Stimulated activated CD8-positive, alpha-beta memory T cell treated with anti-CD3 and anti-CD28 coated beads, Interleukin-12 subunit alpha, Interleukin-12 subunit beta, amount 100 ng/mL, for 24 hours (primary cell): Measurements from ENCODE around the gene QSOX2.

Source experiments
- DNase-seq: peaks from one replicate; pipeline ENCODE4 v3.0.0-alpha.2; 2020; ENCODE audit errors: extremely low read depth

QSOX2 gene, protein sequence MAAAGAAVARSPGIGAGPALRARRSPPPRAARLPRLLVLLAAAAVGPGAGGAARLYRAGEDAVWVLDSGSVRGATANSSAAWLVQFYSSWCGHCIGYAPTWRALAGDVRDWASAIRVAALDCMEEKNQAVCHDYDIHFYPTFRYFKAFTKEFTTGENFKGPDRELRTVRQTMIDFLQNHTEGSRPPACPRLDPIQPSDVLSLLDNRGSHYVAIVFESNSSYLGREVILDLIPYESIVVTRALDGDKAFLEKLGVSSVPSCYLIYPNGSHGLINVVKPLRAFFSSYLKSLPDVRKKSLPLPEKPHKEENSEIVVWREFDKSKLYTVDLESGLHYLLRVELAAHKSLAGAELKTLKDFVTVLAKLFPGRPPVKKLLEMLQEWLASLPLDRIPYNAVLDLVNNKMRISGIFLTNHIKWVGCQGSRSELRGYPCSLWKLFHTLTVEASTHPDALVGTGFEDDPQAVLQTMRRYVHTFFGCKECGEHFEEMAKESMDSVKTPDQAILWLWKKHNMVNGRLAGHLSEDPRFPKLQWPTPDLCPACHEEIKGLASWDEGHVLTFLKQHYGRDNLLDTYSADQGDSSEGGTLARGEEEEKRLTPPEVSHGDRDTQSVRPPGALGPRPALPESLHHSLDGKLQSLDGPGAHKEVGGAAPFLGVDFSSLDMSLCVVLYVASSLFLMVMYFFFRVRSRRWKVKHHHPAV

GRCh38 chr9:136245219-136246150, at the start of gene QSOX2:
TSS of gene QSOX2 (minus strand) at chr9:136245812. CDS start at chr9:136245803, 9 bp downstream.
- DNase-seq: peak; percentile 58

- DNase-seq: no peak
Observed at GRCh38 chr9:136295055-136295454, 49.4 kb upstream of the QSOX2 start.

DNA sequence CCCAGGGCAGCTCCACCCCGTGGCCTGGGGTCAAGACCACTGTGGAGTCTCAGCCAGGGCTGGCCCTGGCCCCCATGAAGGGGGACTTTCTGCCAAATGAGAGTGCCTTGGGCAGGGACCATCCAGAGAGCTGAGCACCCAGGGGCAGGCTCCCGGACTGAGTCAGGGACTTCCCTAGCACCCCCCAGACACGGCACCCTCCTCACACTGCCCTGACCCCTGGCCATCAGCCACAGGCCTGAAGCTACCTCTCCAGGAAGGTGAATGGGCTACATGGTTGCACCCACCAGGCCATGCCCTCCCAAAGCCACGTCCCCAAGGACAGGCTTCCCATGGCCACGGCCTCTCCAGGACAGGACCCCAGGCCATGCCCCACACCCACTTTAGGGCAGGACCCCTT, 48.8 kb upstream of the QSOX2 start:
- DNase-seq: no peak

DNA sequence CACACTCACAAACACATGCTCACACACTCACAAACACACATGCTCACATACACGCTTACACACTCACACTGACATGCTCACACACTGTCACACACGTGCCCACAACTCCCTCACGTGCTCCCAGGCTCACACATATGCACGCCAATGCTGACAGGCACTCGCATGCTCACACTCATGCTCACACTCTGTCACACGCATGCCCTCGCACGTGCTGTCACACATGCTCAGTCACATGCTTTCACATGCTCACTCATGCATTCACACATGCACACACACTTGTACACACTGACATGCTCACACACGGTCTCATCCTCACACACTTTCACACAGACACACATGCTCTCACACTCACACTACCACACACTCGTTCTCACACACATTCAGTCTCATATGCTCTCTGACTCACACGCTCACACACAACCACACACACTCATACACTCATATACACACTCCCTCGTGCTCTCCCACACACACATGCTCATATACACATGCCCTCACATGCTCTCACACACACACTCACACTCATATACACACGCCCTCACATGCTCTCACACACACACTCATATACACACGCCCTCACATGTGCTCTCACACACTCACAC, 48.0 kb upstream of the QSOX2 start:
- DNase-seq: no peak

DNA sequence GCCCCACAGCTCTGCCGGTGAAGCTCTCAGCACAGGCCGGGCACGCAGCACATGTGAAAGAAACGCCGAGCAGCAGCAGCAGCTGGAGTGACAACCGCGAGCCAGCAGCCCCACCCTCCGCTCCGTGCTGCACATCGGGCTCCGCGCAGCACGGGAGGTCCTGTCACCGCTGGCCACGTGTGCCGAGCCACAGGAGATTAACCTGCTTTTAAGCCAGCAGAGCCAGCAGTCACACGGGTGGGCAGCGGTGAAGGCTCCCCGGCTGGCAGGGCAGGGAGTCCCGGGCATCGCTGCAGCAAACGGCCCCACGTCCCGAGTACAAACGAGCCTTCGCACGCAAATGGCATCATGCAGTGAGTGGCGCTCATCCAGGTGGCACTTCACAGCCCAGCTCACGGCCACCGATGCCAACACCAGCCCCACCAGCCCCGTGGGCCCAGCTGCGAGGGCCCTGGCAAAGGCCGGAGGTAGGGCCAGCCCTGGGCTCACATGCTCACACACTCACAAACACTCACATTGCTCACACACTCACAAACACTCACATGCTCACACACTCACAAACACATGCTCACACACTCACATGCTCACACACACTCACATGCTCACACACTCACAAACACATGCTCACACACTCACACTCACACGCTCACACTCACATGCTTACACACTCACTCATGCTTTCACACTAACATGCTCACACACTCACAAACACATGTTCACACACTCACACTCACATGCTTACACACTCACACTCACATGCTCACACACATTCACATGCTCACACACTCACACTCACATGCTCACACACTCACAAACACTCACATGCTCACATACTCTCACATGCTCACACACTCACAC, 47.2 kb upstream of the QSOX2 start:
- no peak for DNase-seq

DNA sequence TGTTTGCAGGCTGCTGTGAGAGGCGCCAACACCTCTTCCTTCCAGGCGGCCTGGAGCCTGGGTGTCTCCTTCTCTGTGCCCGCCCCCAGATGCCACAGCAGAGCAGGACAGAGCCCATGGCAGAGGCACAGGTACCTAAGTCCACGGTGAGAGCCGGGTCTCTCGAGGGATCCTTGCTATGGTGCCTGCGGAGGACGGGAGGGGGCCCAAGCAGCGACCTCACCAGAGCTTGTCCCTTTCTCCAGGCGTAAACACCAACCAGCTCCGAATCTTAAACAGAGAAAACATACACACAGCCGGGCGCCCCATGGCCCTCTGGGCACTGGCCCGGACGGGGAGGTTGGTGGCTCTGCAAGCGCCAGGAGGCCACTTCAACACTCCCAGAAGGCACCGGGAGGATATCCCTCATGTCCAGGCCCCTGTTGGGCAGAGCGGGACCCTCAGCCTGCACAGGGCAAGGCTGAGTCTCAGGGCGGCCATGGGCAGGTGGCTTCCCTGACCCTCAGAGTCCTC, 46.5 kb upstream of the QSOX2 start:
- DNase-seq: no peak

- no peak for DNase-seq
Observed at GRCh38 chr9:136291306-136292025, 45.9 kb upstream of the QSOX2 start.

DNA sequence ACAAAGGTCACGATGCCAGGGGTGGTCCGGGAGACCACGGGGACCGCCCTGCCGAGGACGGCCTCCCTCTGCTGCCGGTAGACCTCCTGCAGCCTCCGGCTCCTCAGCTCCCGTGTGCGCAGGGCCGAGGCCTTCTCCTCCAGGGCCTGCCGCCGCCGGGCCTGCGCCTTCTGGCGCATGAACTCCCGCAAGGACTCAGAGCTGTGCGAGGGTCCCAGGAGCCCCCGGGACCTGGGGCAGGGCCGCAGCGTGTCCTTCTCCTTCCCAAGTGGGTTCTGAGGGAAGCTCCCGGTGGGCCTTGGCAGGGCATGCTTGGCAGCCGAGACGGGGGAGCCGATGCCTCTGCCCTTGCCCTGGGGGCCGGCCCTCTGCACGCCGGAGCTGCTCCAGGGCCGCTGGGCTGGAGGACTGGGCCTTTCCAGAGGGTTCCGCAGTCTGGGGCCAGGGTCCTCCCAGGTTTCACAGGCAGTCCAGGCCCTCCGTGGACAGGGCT, 44.9 kb upstream of the QSOX2 start:
- DNase-seq: no peak

- DNase-seq: no peak
Observed at GRCh38 chr9:136289651-136290507, 44.3 kb upstream of the QSOX2 start.

DNA sequence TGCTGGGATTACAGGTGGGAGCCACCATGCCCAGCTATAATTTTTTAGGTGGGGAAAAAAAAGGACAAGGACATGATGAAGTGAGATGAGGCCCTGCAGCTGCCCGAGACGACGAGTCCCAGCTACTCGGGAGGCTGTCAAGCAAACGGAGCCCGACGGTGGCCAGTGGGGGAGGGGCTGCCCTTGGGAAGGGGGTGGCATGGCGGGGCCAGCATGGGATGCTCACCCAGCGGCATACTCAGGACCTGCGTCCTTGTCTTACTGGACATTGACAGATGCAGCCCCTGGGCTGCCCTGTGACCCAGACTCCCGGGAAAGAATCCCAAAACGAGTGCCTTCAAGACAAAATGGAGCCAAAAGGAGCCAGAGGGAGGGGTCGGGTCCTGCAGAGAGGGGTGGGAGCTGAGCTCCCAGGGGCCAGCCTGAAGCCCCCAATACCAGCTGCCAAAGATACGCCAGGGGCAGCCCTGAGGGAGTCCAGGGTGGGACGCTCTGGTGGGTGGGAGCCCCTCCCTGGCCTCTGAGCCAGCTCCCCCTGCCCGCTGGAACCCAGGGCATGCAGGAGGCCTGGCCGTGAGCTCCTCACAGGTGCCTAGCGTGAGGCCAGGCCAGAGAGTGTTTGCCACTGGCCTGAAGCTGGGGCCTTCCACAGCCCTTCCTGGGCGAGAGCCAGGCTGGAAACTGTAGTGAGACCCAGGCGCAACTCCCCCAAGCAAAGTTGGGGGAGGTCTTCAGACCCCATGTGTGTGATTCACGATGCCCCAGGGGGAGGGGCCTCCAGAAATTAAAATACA, 42.5 kb upstream of the QSOX2 start:
- no peak for DNase-seq

DNA sequence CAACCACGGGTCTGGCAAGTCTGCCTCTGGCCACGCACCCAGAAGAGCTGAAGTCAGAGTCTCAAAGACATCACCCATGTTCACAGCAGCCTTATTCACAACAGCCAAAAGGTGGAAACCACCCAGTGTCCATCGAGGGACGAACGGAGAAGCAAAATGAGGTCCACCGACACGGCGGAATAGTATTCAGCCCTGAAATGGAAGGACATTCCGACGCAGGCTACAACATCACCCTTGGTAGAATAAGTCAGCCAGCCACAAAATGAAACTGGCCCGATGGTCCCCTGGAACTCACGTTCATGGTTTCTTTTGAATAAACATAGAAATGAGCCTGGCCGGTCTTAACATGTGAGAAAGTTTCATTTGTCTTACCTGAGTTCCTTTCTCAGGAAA, 41.4 kb upstream of the QSOX2 start:
- DNase-seq: no peak

DNA sequence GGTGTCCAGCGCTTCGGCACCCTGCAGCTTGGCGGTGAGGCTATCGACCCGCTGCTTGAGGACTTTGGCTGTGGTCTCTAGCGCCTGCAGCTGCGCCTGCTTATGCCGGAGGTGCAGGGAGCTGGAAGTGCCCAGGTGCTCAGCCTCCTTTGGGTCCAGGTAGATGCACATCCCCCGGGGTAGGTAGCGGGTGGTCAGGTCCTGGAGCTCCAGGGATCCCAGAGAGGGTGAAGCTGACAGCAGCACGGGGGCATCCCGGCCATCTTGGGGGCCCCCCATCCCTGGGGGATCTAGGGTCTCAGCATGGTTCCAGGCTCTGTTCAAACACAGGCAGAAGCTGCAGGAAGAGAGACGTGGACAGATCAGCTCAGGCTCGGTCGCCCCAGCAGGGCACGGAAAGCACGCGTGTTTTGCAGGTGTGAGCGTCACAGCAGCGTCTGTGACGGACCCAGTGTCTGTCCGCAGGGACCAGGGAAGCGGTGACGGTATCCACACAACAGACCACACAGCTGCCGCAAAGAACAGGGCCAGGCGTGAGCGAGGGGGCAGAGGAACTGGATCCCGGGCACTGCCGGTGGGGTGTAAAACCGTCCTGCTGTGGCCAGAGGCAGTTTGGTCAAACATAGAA, 40.9 kb upstream of the QSOX2 start:
- DNase-seq: no peak

GRCh38 chr9:136285501-136286358, 40.1 kb upstream of the QSOX2 start:
- DNase-seq: no peak

DNA sequence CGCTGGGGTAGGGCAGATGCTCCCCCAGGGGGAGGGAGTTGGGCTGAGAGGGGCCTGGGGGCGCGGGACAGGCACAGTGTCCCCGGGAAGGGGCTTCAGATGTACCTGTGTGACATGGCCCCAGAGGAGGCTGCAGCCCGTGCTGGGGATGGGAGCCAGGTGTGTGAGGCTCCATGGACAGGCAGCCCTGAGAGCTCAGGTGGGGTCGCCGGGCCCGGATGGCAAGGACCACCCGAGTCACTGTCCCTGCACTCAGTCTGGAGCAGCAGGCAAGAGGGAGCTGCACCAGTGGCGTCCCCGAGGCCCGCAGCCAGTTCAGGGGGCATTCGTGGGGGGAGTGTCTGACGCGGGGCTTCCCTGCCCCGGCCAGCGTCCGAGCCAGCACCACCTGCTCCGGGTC, 39.3 kb upstream of the QSOX2 start:
- no peak for DNase-seq

- no peak for DNase-seq
Observed at GRCh38 chr9:136284311-136284710, 38.7 kb upstream of the QSOX2 start.
